ENCODE measurements around the gene DDX1.

The DDX1 gene

GRCh38 chr2:15662579-15662978, 70.9 kb downstream of the DDX1 start:
- no peak for DNase-seq
- TF ChIP-seq GATA1 (IDR thresholded peaks at IDR 0.05; ENCODE audit: low read depth, low read length) (no peak), POLR2A (IDR thresholded peaks at IDR 0.05; ENCODE audit: low read length) (no peak)

- TF ChIP-seq GATA1 (IDR thresholded peaks at IDR 0.05; ENCODE audit: low read depth, low read length) (no peak), POLR2A (IDR thresholded peaks at IDR 0.05; ENCODE audit: low read length) (no peak)
- no peak for DNase-seq
Measured at GRCh38 chr2:15663802-15664201, 72.1 kb downstream of the DDX1 start.

- TF ChIP-seq GATA1 (IDR thresholded peaks at IDR 0.05; ENCODE audit: low read depth, low read length) (no peak), POLR2A (IDR thresholded peaks at IDR 0.05; ENCODE audit: low read length) (no peak)
- no peak for DNase-seq
Measured at GRCh38 chr2:15664273-15665066, 72.8 kb downstream of the DDX1 start.

GRCh38 chr2:15665067-15665942, 73.6 kb downstream of the DDX1 start:
- no peak for DNase-seq
- TF ChIP-seq POLR2A (IDR thresholded peaks at IDR 0.05; ENCODE audit: low read length): no peak
- no peak for TF ChIP-seq GATA1 (IDR thresholded peaks at IDR 0.05; ENCODE audit: low read depth, low read length)

GRCh38 chr2:15665943-15666460, 74.3 kb downstream of the DDX1 start:
- DNase-seq: no peak
- TF ChIP-seq GATA1 (IDR thresholded peaks at IDR 0.05; ENCODE audit: low read depth, low read length) (no peak), POLR2A (IDR thresholded peaks at IDR 0.05; ENCODE audit: low read length) (no peak)

GRCh38 chr2:15666861-15667808, 75.5 kb downstream of the DDX1 start:
- DNase-seq: no peak
- TF ChIP-seq POLR2A (IDR thresholded peaks at IDR 0.05; ENCODE audit: low read length): no peak
- no peak for TF ChIP-seq GATA1 (IDR thresholded peaks at IDR 0.05; ENCODE audit: low read depth, low read length)

GRCh38 chr2:15667809-15668556, 76.3 kb downstream of the DDX1 start:
- no peak for DNase-seq
- TF ChIP-seq GATA1 (IDR thresholded peaks at IDR 0.05; ENCODE audit: low read depth, low read length) (no peak), POLR2A (IDR thresholded peaks at IDR 0.05; ENCODE audit: low read length) (no peak)

- no peak for TF ChIP-seq POLR2A (IDR thresholded peaks at IDR 0.05; ENCODE audit: low read length)
- no peak for TF ChIP-seq GATA1 (IDR thresholded peaks at IDR 0.05; ENCODE audit: low read depth, low read length)
- no peak for DNase-seq
Measured at GRCh38 chr2:15668611-15669305, 77.1 kb downstream of the DDX1 start.

- DNase-seq: no peak
- TF ChIP-seq GATA1 (IDR thresholded peaks at IDR 0.05; ENCODE audit: low read depth, low read length) (no peak), POLR2A (IDR thresholded peaks at IDR 0.05; ENCODE audit: low read length) (no peak)
Measured at GRCh38 chr2:15669375-15669910, 77.8 kb downstream of the DDX1 start.

GRCh38 chr2:15670469-15670868, 78.8 kb downstream of the DDX1 start:
- TF ChIP-seq POLR2A (IDR thresholded peaks at IDR 0.05; ENCODE audit: low read length): no peak
- TF ChIP-seq GATA1 (IDR thresholded peaks at IDR 0.05; ENCODE audit: low read depth, low read length): no peak
- no peak for DNase-seq

- no peak for TF ChIP-seq GATA1 (IDR thresholded peaks at IDR 0.05; ENCODE audit: low read depth, low read length)
- TF ChIP-seq POLR2A (IDR thresholded peaks at IDR 0.05; ENCODE audit: low read length): no peak
- no peak for DNase-seq
Measured at GRCh38 chr2:15670981-15671380, 79.3 kb downstream of the DDX1 start.

- TF ChIP-seq GATA1 (IDR thresholded peaks at IDR 0.05; ENCODE audit: low read depth, low read length) (no peak), POLR2A (IDR thresholded peaks at IDR 0.05; ENCODE audit: low read length) (no peak)
Measured at GRCh38 chr2:15671409-15671808, 79.7 kb downstream of the DDX1 start.

More at GRCh38 chr2:15671409-15671808, 79.7 kb downstream of the DDX1 start:
- no peak for DNase-seq
